Breast epithelium (tissue), 4 donors: ENCODE results near the gene GPHN. TPM values are rescaled to one million over a fixed set of nuclear protein-coding genes. Genes with fewer than 3 reads are reported as not detected.

Experiments used
- DNase-seq, 2 donors: peaks; one replicate each; pipeline ENCODE4 v3.0.0-alpha.2; 2019; ENCODE audit warnings: low spot score in 2 of 2
- H3K27ac ChIP-seq, 2 donors: fragments of 200-600 bp; sonication (generic) in 1 of 2; one replicate each; pipeline ENCODE4 v1.5.1; 2016 to 2019; ENCODE audit warnings: mild to moderate bottlenecking in 1 of 2
- H3K27me3 ChIP-seq, 2 donors: fragments of 200-600 bp; sonication (generic) in 1 of 2; one replicate each; pipeline versions ENCODE4 v1.5.1 to v1.6.0; 2017 to 2019; ENCODE audit warnings: control low read depth in 1 of 2, mild to moderate bottlenecking in 1 of 2
- H3K36me3 ChIP-seq: fragments of 200-600 bp; one replicate; pipeline ENCODE4 v1.5.1; 2019
- H3K4me1 ChIP-seq, 2 donors: fragments of 200-600 bp; sonication (generic); one replicate each; pipeline ENCODE4 v1.5.1; 2016 to 2019; ENCODE audit warnings: control low read depth in 1 of 2
- H3K4me3 ChIP-seq, 3 donors: fragments of 200-600 bp; sonication (generic); 1 replicate in 2 of 3; 2 replicates in 1 of 3; pipeline ENCODE4 v1.5.1; 2016 to 2019; ENCODE audit warnings: mild to moderate bottlenecking in 3 of 3, moderate library complexity in 2 of 3
- H3K9me3 ChIP-seq, 2 donors: fragments of 200-600 bp; sonication (generic) in 1 of 2; one replicate each; pipeline ENCODE4 v1.5.1; 2016 to 2019; ENCODE audit warnings: control low read depth in 1 of 2
- CTCF ChIP-seq, 3 donors: fragments of 450-650 bp; IDR thresholded peaks; one replicate each; pipeline ENCODE4 v1.5.1; 2016 to 2017; ENCODE audit warnings: antibody characterized with exemption in 3 of 3, mild to moderate bottlenecking in 3 of 3, moderate library complexity in 3 of 3
- POLR2A ChIP-seq: fragments of 450-650 bp; IDR thresholded peaks from one replicate; pipeline ENCODE4 v1.6.1; 2016; ENCODE audit warnings: antibody characterized with exemption, mild to moderate bottlenecking, moderate library complexity
- POLR2AphosphoS5 ChIP-seq, 3 donors: sonication (generic); formaldehyde crosslinking; IDR thresholded peaks; one replicate each; pipeline ENCODE4 v1.6.1; 2017; ENCODE audit warnings: antibody characterized with exemption in 3 of 3
- intact Hi-C: fragments of 100-400 bp; cut with DNase I; formaldehyde crosslinking; loops from one replicate; pipeline ENCODE4 v1.15.1; 2023; ENCODE audit warnings: low total_unique reads
- total RNA-seq, 3 donors: library from RNA; depleted of rRNA; stranded (reverse); fragments of >200 nt; gene quantifications; one replicate each; pipeline ENCODE4 v1.1.0, GENCODE V29; 2016

GPHN gene
- total RNA-seq, 3 donors from 2014 or later = 20.9 to 39.0 (median 24.9) TPM

- Histone ChIP-seq H3K4me3 (no peak overlapping the region), H3K27ac (no peak overlapping the region), H3K9me3 (no peaks in the 10 kb centered on the region), H3K27me3 (no peaks in the 10 kb centered on the region), H3K4me1 (no peaks in the 10 kb centered on the region), H3K36me3 (no peaks in the 10 kb centered on the region)
- intact Hi-C loops = no loop called here
- DNase-seq = no peak
- TF ChIP-seq POLR2A = no peak
- no peak for TF ChIP-seq CTCF (IDR thresholded peaks at IDR 0.05)
- no peak for TF ChIP-seq POLR2AphosphoS5 (IDR thresholded peaks at IDR 0.05)
Measured at GRCh38 chr14:67112344-67112743, 604.4 kb downstream of the GPHN start.

GRCh38 chr14:67127174-67127573 is 619.2 kb downstream of the GPHN start:
- intact Hi-C loops = no loop called here
- TF ChIP-seq CTCF (IDR thresholded peaks at IDR 0.05) (no peak), POLR2A (no peak), POLR2AphosphoS5 (IDR thresholded peaks at IDR 0.05) (no peak)
- Histone ChIP-seq H3K9me3 (no peaks in the 10 kb centered on the region), H3K4me3 (no peak overlapping the region), H3K27ac (no peak overlapping the region), H3K4me1 (no peaks in the 10 kb centered on the region), H3K36me3 (no peaks in the 10 kb centered on the region), H3K27me3 (no peaks in the 10 kb centered on the region)
- DNase-seq = no peak

GRCh38 chr14:67129768-67130167 is 621.8 kb downstream of the GPHN start:
- no peaks in the 10 kb centered on the region for H3K9me3 ChIP-seq
- no peak overlapping the region for H3K4me3 ChIP-seq
- no peak for TF ChIP-seq POLR2A
- H3K36me3 ChIP-seq = no peaks in the 10 kb centered on the region
- intact Hi-C loops = no loop called here
- H3K27me3 ChIP-seq = no peaks in the 10 kb centered on the region
- no peaks in the 10 kb centered on the region for H3K4me1 ChIP-seq
- no peak overlapping the region for H3K27ac ChIP-seq
- no peak for DNase-seq

- H3K36me3 ChIP-seq = no peaks in the 10 kb centered on the region
- H3K27me3 ChIP-seq = no peaks in the 10 kb centered on the region
- H3K27ac ChIP-seq = no peak overlapping the region
- no peak for TF ChIP-seq CTCF (IDR thresholded peaks at IDR 0.05)
- no peak for TF ChIP-seq POLR2A
- TF ChIP-seq POLR2AphosphoS5 (IDR thresholded peaks at IDR 0.05) = no peak
- no peak overlapping the region for H3K4me3 ChIP-seq
- DNase-seq = no peak
- no peaks in the 10 kb centered on the region for H3K4me1 ChIP-seq
- no peaks in the 10 kb centered on the region for H3K9me3 ChIP-seq
- intact Hi-C loops = no loop called here
Measured at GRCh38 chr14:67131691-67132090, 623.7 kb downstream of the GPHN start.

- no peak for TF ChIP-seq CTCF (IDR thresholded peaks at IDR 0.05)
- TF ChIP-seq POLR2AphosphoS5 (IDR thresholded peaks at IDR 0.05) = no peak
- TF ChIP-seq POLR2A = no peak
- intact Hi-C loops = no loop called here
- no peak for DNase-seq
Measured at GRCh38 chr14:67133144-67133543, 625.2 kb downstream of the GPHN start.

More at GRCh38 chr14:67133144-67133543, 625.2 kb downstream of the GPHN start:
- Histone ChIP-seq H3K9me3 (no peaks in the 10 kb centered on the region), H3K36me3 (no peaks in the 10 kb centered on the region), H3K4me3 (no peak overlapping the region), H3K4me1 (no peaks in the 10 kb centered on the region), H3K27me3 (no peaks in the 10 kb centered on the region), H3K27ac (no peak overlapping the region)
